Stimulated activated naive B cell treated with anti-CD40 and anti-IgM and Interleukin-4, amounts not matched to agents 10 μg/mL and 1 μg/mL and 100 μg/mL, for 72 hours (primary cell): ENCODE measurements around the gene RASGRF2.
A peak's percentile ranks its signal among the peaks of the same experiment; 100 is the strongest.
"Not testable (repeated sequence)": the region's sequence is repeated elsewhere in the genome, so short reads cannot be mapped to it uniquely, and the experiment has no call there.

Source experiments
- ATAC-seq, 2 donors: fragments of 150-1000 bp; cut with Tn5 transposase; replicated peaks; 2 replicates each; pipeline ENCODE4 v1.10.0; 2021; ENCODE audit warnings: moderate library complexity in 1 of 2
- DNase-seq: peaks from one replicate; pipeline ENCODE4 v3.0.0; 2021
- H3K27ac Mint-ChIP-seq: one replicate; pipeline ENCODE4 v1.8.0; 2022; ENCODE audit warnings: mild to moderate bottlenecking, mixed read lengths
- H3K27me3 Mint-ChIP-seq, 2 donors: one replicate each; pipeline ENCODE4 v1.8.0; 2022; ENCODE audit warnings: mixed read lengths in 2 of 2
- H3K36me3 Mint-ChIP-seq, 2 donors: one replicate each; pipeline ENCODE4 v1.8.0; 2022; ENCODE audit warnings: mixed read lengths in 2 of 2, mild to moderate bottlenecking in 1 of 2
- H3K4me1 Mint-ChIP-seq, 2 donors: one replicate each; pipeline ENCODE4 v1.8.0; 2022; ENCODE audit warnings: mixed read lengths in 2 of 2, mild to moderate bottlenecking in 1 of 2
- H3K4me3 Mint-ChIP-seq, 2 donors: one replicate each; pipeline ENCODE4 v1.8.0; 2022; ENCODE audit warnings: mild to moderate bottlenecking in 2 of 2, mixed read lengths in 2 of 2, moderate library complexity in 1 of 2
- H3K9me3 Mint-ChIP-seq, 2 donors: one replicate each; pipeline ENCODE4 v1.8.0; 2022; ENCODE audit warnings: mixed read lengths in 2 of 2, mild to moderate bottlenecking in 1 of 2

The RASGRF2 gene

DNA sequence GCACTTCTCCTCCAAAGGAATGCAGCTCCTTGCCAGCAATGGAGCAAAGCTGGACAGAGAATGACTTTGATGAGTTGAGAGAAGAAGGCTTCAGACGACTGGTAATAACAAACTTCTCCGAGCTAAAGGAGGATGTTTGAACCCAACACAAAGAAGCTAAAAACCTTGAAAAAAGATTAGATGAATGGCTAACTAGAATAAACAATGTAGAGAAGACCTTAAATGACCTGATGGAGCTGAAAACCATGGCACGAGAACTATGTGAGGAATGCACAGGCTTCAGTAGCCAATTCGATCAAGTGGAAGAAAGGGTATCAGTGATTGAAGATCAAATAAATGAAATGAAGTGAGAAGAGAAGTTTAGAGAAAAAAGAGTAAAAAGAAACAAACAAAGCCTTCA, 69.6 kb downstream of the RASGRF2 start:
- H3K9me3 Mint-ChIP-seq: peaks cover 1 to 14% of the 10 kb centered on the region in 2 donors
- H3K4me3 Mint-ChIP-seq, H3K27ac Mint-ChIP-seq, DNase-seq, H3K4me1 Mint-ChIP-seq, ATAC-seq, H3K36me3 Mint-ChIP-seq: not testable (repeated sequence)
- H3K27me3 Mint-ChIP-seq: peaks cover 29 to 43% of the 10 kb centered on the region in 2 donors

DNA sequence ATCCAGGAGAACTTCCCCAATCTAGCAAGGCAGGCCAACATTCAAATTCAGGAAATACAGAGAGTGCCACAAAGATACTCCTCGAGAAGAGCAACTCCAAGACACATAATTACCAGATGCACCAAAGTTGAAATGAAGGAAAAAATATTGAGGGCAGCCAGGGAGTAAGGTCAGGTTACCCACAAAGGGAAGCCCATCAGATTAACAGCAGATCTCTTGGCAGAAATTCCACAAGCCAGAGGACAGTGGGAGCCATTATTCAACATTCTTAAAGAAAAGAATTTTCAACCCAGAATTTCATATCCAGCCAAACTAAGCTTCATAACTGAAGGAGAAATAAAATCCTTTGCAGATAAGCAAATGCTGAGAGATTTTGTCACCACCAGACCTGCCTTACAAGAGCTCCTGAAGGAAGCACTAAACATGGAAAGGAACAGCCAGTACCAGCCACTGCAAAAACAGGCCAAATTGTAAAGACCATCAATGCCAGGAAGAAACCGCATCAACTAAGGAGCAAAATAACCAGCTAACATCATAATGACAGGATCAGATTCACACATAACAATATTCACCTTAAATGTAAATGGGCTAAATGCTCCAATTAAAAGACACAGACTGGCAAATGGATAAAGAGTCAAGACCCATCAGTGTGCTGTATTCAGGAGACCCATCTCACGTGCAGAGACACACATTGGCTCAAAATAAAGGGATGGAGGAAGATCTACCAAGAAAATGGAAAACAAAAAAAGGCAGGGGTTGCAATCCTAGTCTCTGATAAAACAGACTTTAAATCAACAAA, 70.3 kb downstream of the RASGRF2 start:
- not testable (repeated sequence) for H3K4me1 Mint-ChIP-seq

GRCh38 chr5:81035522-81035921, 75.4 kb downstream of the RASGRF2 start:
- Mint-ChIP-seq H3K4me3 (no peak overlapping the region), H3K36me3 (peaks cover 0 to 4% of the 10 kb centered on the region in 2 donors), H3K4me1 (no peaks in the 10 kb centered on the region), H3K27me3 (peaks cover 6 to 11% of the 10 kb centered on the region in 2 donors), H3K27ac (no peak overlapping the region), H3K9me3 (peaks cover 7 to 16% of the 10 kb centered on the region in 2 donors)
- ATAC-seq: no peak
- DNase-seq: no peak

More for the DNA sequence above, 70.3 kb downstream of the RASGRF2 start:
- H3K36me3 Mint-ChIP-seq, H3K4me3 Mint-ChIP-seq, ATAC-seq, DNase-seq, H3K27ac Mint-ChIP-seq: not testable (repeated sequence)
- Mint-ChIP-seq H3K9me3 (peaks cover 1 to 14% of the 10 kb centered on the region in 2 donors), H3K27me3 (peaks cover 24 to 37% of the 10 kb centered on the region in 2 donors)

- Mint-ChIP-seq H3K4me1 (no peaks in the 10 kb centered on the region), H3K4me3 (no peak overlapping the region), H3K36me3 (no peaks in the 10 kb centered on the region), H3K27ac (no peak overlapping the region), H3K27me3 (peaks cover 0 to under 1% of the 10 kb centered on the region in 2 donors), H3K9me3 (peaks cover 7 to 9% of the 10 kb centered on the region in 2 donors)
- ATAC-seq (no peak), DNase-seq (no peak)
Measured at GRCh38 chr5:81038495-81038894, 78.3 kb downstream of the RASGRF2 start.

- H3K4me1 Mint-ChIP-seq: no peaks in the 10 kb centered on the region
Measured at GRCh38 chr5:81044868-81045267, 84.7 kb downstream of the RASGRF2 start.

GRCh38 chr5:81045389-81045807, 85.2 kb downstream of the RASGRF2 start:
- H3K9me3 Mint-ChIP-seq: peaks cover 0 to 4% of the 10 kb centered on the region in 2 donors
- no peak overlapping the region for H3K27ac Mint-ChIP-seq
- no peaks in the 10 kb centered on the region for H3K36me3 Mint-ChIP-seq
- no peaks in the 10 kb centered on the region for H3K4me1 Mint-ChIP-seq
- peaks cover 16 to 23% of the 10 kb centered on the region in 2 donors for H3K27me3 Mint-ChIP-seq
- no peak for DNase-seq
- ATAC-seq: no peak
- no peak overlapping the region for H3K4me3 Mint-ChIP-seq

More at GRCh38 chr5:81044868-81045267, 84.7 kb downstream of the RASGRF2 start:
- no peak for DNase-seq
- Mint-ChIP-seq H3K36me3 (no peaks in the 10 kb centered on the region), H3K9me3 (peaks cover 0 to 4% of the 10 kb centered on the region in 2 donors), H3K27me3 (peaks cover 14 to 23% of the 10 kb centered on the region in 2 donors), H3K27ac (no peak overlapping the region), H3K4me3 (no peak overlapping the region)
- no peak for ATAC-seq

DNA sequence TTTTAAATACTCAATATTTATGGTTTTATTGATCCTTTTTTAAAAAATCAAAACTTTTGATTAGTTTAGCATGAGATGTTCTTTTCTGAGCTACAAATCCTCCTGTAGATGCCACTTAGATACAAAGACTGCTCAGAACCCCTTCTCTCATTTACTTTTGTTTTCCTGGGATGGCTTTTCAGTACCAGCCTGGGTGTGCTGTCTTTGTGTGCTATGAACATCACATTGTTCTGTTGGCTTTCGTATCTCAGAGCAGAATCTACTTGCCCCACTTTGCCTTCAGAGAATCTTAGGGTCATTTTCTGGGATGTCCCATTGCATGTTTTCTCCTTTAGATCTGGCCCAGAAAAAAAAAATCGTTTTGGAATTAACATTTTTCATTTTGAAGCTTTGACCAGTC, 85.9 kb downstream of the RASGRF2 start:
- Mint-ChIP-seq H3K27me3 (peaks cover 16 to 23% of the 10 kb centered on the region in 2 donors), H3K4me1 (no peaks in the 10 kb centered on the region), H3K36me3 (no peaks in the 10 kb centered on the region), H3K27ac (no peak overlapping the region), H3K4me3 (no peak overlapping the region), H3K9me3 (peaks cover 0 to 4% of the 10 kb centered on the region in 2 donors)
- DNase-seq: no peak
- ATAC-seq: no peak

DNA sequence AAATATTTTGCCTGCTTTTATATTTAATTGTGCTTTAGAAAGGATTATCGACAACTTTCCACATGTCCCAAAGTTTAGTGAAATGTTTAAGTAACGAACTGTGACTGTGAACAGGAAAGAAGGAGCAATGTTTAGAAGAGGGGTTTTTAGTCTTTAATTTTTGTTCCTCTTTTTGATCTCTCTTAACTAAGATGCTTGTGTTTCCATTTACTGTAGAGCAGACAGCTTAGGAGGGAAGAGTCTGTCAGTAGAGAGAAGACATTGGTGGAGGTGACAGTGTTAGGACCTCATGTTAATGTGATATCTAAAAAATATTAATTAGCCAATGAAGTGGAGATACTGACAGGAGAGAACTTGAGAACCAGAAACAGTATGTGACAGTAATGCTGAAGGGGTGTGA, 92.2 kb downstream of the RASGRF2 start:
- DNase-seq (no peak), ATAC-seq (peak; percentile 65 to 67)
- peaks cover 10 to 18% of the 10 kb centered on the region in 2 donors for H3K27me3 Mint-ChIP-seq
- H3K36me3 Mint-ChIP-seq: no peaks in the 10 kb centered on the region
- H3K4me3 Mint-ChIP-seq: no peak overlapping the region
- peaks cover 5 to 8% of the 10 kb centered on the region in 2 donors for H3K4me1 Mint-ChIP-seq
- H3K27ac Mint-ChIP-seq: no peak overlapping the region
- H3K9me3 Mint-ChIP-seq: peaks cover 0 to 4% of the 10 kb centered on the region in 2 donors

DNA sequence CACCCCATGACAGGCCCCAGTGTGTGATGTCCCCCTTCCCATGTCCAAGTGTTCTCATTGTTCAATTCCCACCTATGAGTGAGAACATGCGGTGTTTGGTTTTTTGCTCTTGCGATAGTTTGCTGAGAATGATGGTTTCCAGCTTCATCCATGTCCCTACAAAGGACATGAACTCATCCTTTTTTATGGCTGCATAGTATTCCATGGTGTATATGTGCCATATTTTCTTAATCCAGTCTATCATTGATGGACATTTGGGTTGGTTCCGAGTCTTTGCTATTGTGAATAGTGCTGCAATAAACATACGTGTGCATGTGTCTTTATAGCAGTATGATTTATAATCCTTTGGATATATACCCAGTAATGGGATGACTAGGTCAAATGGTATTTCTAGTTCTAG, 93.1 kb downstream of the RASGRF2 start:
- not testable (repeated sequence) for DNase-seq, H3K4me3 Mint-ChIP-seq, ATAC-seq, H3K9me3 Mint-ChIP-seq, H3K4me1 Mint-ChIP-seq, H3K36me3 Mint-ChIP-seq, H3K27ac Mint-ChIP-seq
- H3K27me3 Mint-ChIP-seq: peaks cover 10 to 18% of the 10 kb centered on the region in 2 donors

GRCh38 chr5:81058121-81058520, 98.0 kb downstream of the RASGRF2 start:
- H3K4me3 Mint-ChIP-seq: no peak overlapping the region
- ATAC-seq (no peak), DNase-seq (no peak)
- no peaks in the 10 kb centered on the region for H3K36me3 Mint-ChIP-seq
- peaks cover 0 to 1% of the 10 kb centered on the region in 2 donors for H3K4me1 Mint-ChIP-seq
- peaks cover 0 to 3% of the 10 kb centered on the region in 2 donors for H3K9me3 Mint-ChIP-seq
- H3K27ac Mint-ChIP-seq: no peak overlapping the region
- peaks cover 0 to 8% of the 10 kb centered on the region in 2 donors for H3K27me3 Mint-ChIP-seq

DNA sequence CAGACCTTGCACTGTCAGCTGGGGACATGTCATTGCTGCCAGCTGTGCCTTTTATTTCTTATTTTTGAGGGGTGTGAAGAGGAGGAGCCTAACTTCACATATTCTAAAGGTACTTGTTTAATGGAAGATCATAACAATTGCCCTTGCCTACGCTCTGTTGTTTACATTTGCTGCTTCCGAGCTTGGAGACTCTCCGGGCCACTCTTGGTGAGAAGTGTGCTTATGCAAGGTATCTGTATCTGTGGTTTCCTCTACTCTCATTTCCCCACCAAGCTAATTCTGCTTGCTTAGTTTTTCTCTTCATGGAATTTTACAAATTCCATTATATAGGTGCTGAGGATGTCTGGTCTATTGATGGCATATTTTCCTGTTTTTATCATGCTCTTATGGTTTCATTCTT, 105.3 kb downstream of the RASGRF2 start:
- no peak for ATAC-seq
- H3K4me3 Mint-ChIP-seq: no peak overlapping the region
- no peaks in the 10 kb centered on the region for H3K4me1 Mint-ChIP-seq
- peaks cover 3 to 11% of the 10 kb centered on the region in 2 donors for H3K9me3 Mint-ChIP-seq
- peaks cover 0 to 2% of the 10 kb centered on the region in 2 donors for H3K36me3 Mint-ChIP-seq
- no peak overlapping the region for H3K27ac Mint-ChIP-seq
- no peak for DNase-seq
- H3K27me3 Mint-ChIP-seq: peaks cover 0 to 10% of the 10 kb centered on the region in 2 donors

GRCh38 chr5:81066102-81066501, 105.9 kb downstream of the RASGRF2 start:
- Mint-ChIP-seq H3K36me3 (peaks cover 0 to 2% of the 10 kb centered on the region in 2 donors), H3K9me3 (peaks cover 3 to 11% of the 10 kb centered on the region in 2 donors), H3K27me3 (peaks cover 0 to 10% of the 10 kb centered on the region in 2 donors)

DNA sequence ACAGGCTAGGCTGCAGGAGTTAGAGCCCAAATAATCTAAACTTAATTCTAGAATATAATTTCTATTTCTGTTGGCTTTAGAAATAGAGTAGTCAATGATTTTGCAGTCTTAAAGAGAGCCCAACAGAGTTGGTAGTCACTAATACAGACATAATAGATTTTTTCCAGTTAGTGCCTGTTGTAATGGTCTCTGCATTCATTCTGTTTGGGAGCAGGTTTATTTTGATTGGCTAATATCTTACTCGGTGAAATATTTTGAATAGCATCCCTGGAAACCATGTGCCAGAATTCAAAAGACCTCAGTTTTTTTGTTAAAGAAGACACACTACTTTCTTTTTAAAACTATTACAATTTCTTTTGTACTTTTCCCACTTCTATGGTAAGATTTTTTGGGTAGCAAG, 107.2 kb downstream of the RASGRF2 start:
- H3K4me1 Mint-ChIP-seq: no peaks in the 10 kb centered on the region
- H3K9me3 Mint-ChIP-seq: peaks cover 3 to 11% of the 10 kb centered on the region in 2 donors

More at GRCh38 chr5:81066102-81066501, 105.9 kb downstream of the RASGRF2 start:
- Mint-ChIP-seq H3K27ac (no peak overlapping the region), H3K4me1 (no peaks in the 10 kb centered on the region), H3K4me3 (no peak overlapping the region)
- no peak for DNase-seq
- ATAC-seq: no peak

DNA sequence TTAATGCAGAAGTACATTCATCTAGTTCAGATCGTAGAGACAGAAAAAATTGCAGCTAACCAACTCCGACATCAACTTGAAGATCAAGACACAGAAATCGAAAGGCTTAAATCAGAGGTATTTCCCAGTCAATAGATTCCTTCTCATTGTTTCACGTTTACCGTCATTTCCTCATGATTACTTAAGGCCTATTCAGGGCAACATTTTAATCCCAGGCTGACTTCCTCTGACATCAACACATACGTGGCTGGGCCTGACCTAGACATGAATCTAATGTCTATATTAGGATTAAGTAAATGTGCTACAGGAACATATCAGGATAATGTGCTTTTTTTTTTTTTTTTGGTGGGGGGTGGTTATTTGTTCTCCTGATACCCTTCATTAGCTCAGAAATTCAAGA, 107.9 kb downstream of the RASGRF2 start:
- H3K27ac Mint-ChIP-seq: no peak overlapping the region
- ATAC-seq (no peak), DNase-seq (no peak)
- peaks cover 0 to 2% of the 10 kb centered on the region in 2 donors for H3K36me3 Mint-ChIP-seq
- peaks cover 3 to 11% of the 10 kb centered on the region in 2 donors for H3K9me3 Mint-ChIP-seq
- H3K27me3 Mint-ChIP-seq: peaks cover 0 to 10% of the 10 kb centered on the region in 2 donors
- no peaks in the 10 kb centered on the region for H3K4me1 Mint-ChIP-seq
- H3K4me3 Mint-ChIP-seq: no peak overlapping the region

More for the DNA sequence above, 107.2 kb downstream of the RASGRF2 start:
- Mint-ChIP-seq H3K4me3 (no peak overlapping the region), H3K27me3 (peaks cover 0 to 10% of the 10 kb centered on the region in 2 donors), H3K27ac (no peak overlapping the region), H3K36me3 (peaks cover 0 to 2% of the 10 kb centered on the region in 2 donors)
- no peak for ATAC-seq
- DNase-seq: no peak

DNA sequence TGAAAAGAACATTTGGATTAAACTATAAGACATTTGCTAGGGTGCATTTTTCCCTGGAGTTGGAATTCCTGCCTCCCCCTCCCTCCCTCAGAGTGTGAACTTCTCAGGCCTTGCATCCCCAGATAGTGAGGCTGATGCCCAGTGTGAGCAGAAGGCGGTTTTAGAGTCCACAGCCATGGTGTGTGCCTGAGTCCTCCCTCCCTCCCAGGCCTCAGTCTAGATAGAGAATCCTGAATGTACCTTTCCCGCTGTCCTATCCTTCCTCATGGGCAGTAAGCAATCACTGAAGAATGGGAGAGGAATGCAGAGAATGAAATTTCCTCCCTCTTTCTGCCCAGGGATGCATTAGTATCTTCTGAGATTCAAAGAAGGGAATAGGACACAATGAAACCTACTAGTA, 108.5 kb downstream of the RASGRF2 start:
- Mint-ChIP-seq H3K27ac (no peak overlapping the region), H3K9me3 (peaks cover 3 to 10% of the 10 kb centered on the region in 2 donors), H3K36me3 (peaks cover 0 to 2% of the 10 kb centered on the region in 2 donors), H3K4me3 (no peak overlapping the region), H3K27me3 (peaks cover 0 to 10% of the 10 kb centered on the region in 2 donors), H3K4me1 (no peaks in the 10 kb centered on the region)
- DNase-seq (no peak), ATAC-seq (no peak)
